Activated CD4-positive, alpha-beta T cell treated with anti-CD3 and anti-CD28 coated beads for 48 hours (primary cell): ENCODE data around the gene CCDC179.

Experiments
- DNase-seq: peaks from one replicate; pipeline ENCODE4 v3.0.0-alpha.2; 2020

The CCDC179 gene

GRCh38 chr11:22807855-22808570 is 52.3 kb downstream of the CCDC179 start:
- DNase-seq = no peak

DNA sequence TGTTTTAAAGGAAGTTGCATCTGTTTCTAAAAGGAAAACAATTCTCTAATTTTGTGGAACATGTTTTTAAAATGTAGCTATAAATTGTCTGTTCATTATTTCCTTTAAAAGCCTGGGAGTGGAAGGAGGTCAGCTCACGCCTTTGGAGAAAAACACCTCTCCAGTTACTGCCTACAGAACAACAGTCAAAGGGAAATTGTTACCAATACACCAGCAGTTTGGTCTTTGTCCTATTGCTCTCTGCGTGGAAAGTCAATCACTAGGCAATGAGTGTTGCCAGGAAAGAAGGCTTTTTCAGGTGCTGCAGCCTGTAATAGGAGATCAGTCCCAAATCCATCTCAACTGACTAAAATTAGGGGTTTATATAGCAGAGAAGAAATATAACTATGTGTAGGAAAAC is 52.9 kb downstream of the CCDC179 start:
- DNase-seq = no peak

DNA sequence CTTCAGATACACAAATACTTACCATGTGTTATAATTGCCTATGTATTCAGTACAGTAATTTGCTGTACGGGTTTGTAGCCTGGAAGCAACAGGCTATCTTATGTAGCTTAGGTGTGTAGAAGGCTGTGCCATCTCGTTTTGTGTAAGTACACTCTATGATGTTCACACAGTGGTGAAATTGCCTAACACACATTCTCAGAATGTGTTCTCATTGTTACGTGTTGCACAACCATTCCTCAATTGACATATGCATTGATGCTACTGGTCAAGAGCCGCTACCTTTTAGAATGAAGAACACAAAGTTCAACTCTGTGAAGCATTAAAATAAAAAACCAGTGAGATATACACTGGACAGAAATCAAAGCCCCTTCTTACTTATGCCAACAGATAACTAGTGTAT is 57.4 kb downstream of the CCDC179 start:
- DNase-seq = no peak

DNA sequence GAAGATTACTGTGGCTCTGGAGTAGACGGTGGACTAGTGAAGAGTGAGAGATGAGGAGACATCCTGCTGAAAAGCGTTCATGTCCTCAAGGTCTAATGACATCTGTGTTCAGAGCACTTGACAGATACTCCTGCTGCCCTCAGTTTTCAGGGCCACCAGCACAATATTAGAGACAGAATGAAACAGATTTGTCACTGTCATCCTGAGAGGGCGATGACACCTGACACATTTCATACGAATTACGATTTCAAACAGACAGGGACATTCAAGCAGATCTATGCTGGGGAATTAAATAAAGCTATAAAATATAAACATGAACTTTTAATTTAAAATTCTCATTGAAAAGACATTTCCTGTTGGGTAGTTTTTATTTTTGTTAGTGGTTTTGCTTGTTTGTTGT is 59.8 kb downstream of the CCDC179 start:
- no peak for DNase-seq

DNA sequence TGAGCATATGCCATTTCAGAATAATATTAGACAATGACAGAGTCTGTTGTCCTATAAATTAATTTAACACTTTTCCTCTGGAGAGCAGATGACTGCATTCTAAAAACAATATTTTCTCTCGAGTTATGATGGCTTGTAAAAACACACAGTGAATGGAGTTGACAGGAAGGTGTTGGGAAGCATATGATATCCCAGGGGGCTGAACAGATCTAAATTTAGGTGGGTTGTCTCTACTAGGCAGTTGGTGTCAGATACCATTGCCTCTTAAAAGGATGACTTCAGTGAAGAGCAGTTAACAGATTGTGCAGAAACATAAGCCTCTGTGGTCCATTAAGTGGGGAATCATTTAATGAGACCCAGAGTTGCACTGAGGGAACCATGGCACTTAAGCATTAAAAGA is 61.4 kb downstream of the CCDC179 start:
- DNase-seq = no peak

- DNase-seq = no peak
Observed at GRCh38 chr11:22797047-22797446, 63.2 kb downstream of the CCDC179 start.
